Brain microvascular endothelial cell (primary cell): ENCODE measurements around the gene MDP1.

Source experiments
- DNase-seq: peaks from one replicate; pipeline ENCODE4 v3.0.0-alpha.2; 2020
- H3K27ac ChIP-seq: fragments of 250-450 bp; sonication (Bioruptor Pico); 2 replicates; pipeline ENCODE4 v1.5.1; 2020; ENCODE audit warnings: mild to moderate bottlenecking, moderate library complexity
- H3K27me3 ChIP-seq: fragments of 250-450 bp; sonication (Bioruptor Pico); replicated peaks from 2 replicates; pipeline ENCODE4 v1.5.1; 2020; ENCODE audit warnings: mild to moderate bottlenecking
- H3K36me3 ChIP-seq: fragments of 250-450 bp; sonication (Bioruptor Pico); replicated peaks from 2 replicates; pipeline ENCODE4 v1.5.1; 2020; ENCODE audit warnings: mild to moderate bottlenecking
- H3K4me3 ChIP-seq: 2 replicates; pipeline ENCODE4 v1.5.1; 2011; ENCODE audit warnings: low read depth, mild to moderate bottlenecking, control low read depth, low read length, moderate library complexity
- CTCF ChIP-seq: IDR thresholded peaks from 2 replicates; pipeline ENCODE4 v1.5.1; 2011; ENCODE audit warnings: low read depth, mild to moderate bottlenecking, moderate library complexity, low read length, control low read depth, inconsistent platforms; ENCODE audit errors: missing control alignments
- in situ Hi-C: cut with HindIII; loops from 2 replicates; pipeline ENCODE4 v1.10.0; 2017; ENCODE audit warnings: low sequenced_read_pairs, low pct_ligation_motif_present

Gene MDP1

GRCh38 chr14:24171422-24172260, 44.2 kb downstream of the MDP1 start, which contains the start of gene REC8:
Gene REC8, plus strand, starts transcription at chr14:24172080. Its CDS starts 473 bp downstream, at chr14:24172553.
- Histone ChIP-seq H3K27me3 (no peaks in the 10 kb centered on the region), H3K36me3 (peaks cover 16% of the 10 kb centered on the region), H3K27ac (no peak within 1 kb of the TSS), H3K4me3 (peak within 1 kb of the TSS; percentile 64)
- in situ Hi-C loops: no loop called here
- peak; percentile 71 for DNase-seq
- no peak for TF ChIP-seq CTCF

GRCh38 chr14:24167469-24168114, 48.3 kb downstream of the MDP1 start:
- H3K27ac ChIP-seq: no peak overlapping the region
- H3K27me3 ChIP-seq: no peaks in the 10 kb centered on the region
- DNase-seq: no peak
- TF ChIP-seq CTCF: no peak
- no peak overlapping the region for H3K4me3 ChIP-seq
- H3K36me3 ChIP-seq: peaks cover 51% of the 10 kb centered on the region
- in situ Hi-C loops: no loop called here

- no peak for TF ChIP-seq CTCF
- in situ Hi-C loops: no loop called here
- H3K27me3 ChIP-seq: no peaks in the 10 kb centered on the region
- H3K4me3 ChIP-seq: no peak overlapping the region
- H3K27ac ChIP-seq: no peak overlapping the region
- H3K36me3 ChIP-seq: peaks cover 51% of the 10 kb centered on the region
- DNase-seq: no peak
These were observed 50.1 kb downstream of the MDP1 start for GRCh38 chr14:24165785-24166184.

GRCh38 chr14:24164518-24164991, 51.3 kb downstream of the MDP1 start:
- H3K4me3 ChIP-seq: no peak overlapping the region
- H3K27me3 ChIP-seq: no peaks in the 10 kb centered on the region
- DNase-seq: no peak
- no peak overlapping the region for H3K27ac ChIP-seq
- H3K36me3 ChIP-seq: peaks cover 59% of the 10 kb centered on the region
- in situ Hi-C loops: no loop called here
- no peak for TF ChIP-seq CTCF
